AG08395 (cell line): ENCODE results near the gene CCM2L.

ENCODE experiments used
- DNase-seq: peaks from one replicate; pipeline ENCODE4 v3.0.0; 2012; ENCODE audit warnings: mixed read lengths, low spot score

Gene CCM2L

GRCh38 chr20:32057656-32058184, 47.5 kb downstream of the CCM2L start:
- DNase-seq, result no peak

- DNase-seq, result no peak
Observed at GRCh38 chr20:32059189-32059588, 49.0 kb downstream of the CCM2L start.

DNA sequence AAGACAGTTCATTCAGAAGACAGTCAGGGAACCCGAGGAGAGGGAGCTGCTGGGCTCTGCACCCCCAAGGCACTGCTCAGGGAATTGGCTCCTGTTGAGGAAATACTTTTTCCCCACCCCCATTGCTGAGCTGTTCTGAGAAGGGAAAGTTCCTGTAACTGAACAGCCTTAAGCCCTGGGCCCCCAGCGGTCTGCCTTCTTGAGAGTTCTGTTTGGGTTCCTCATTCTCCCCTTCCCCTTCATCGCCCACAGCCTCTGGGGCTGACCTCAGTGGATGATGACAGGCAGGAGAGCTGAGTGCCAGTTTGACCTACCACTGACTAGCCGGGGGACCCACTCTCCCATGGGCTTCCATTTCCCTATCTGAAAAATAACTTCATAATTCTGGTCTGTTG, 52.5 kb downstream of the CCM2L start:
- no peak for DNase-seq

GRCh38 chr20:32063695-32064094, 53.5 kb downstream of the CCM2L start:
- no peak for DNase-seq

- no peak for DNase-seq
Observed at GRCh38 chr20:32064667-32065066, 54.4 kb downstream of the CCM2L start.

GRCh38 chr20:32067234-32067821, 57.1 kb downstream of the CCM2L start:
- DNase-seq, result peak; percentile 85

- DNase-seq, result no peak
Observed at GRCh38 chr20:32068174-32068573, 57.9 kb downstream of the CCM2L start.

GRCh38 chr20:32069711-32070110, 59.5 kb downstream of the CCM2L start:
- DNase-seq, result no peak

- DNase-seq, result no peak
Observed at GRCh38 chr20:32070282-32070681, 60.0 kb downstream of the CCM2L start.

DNA sequence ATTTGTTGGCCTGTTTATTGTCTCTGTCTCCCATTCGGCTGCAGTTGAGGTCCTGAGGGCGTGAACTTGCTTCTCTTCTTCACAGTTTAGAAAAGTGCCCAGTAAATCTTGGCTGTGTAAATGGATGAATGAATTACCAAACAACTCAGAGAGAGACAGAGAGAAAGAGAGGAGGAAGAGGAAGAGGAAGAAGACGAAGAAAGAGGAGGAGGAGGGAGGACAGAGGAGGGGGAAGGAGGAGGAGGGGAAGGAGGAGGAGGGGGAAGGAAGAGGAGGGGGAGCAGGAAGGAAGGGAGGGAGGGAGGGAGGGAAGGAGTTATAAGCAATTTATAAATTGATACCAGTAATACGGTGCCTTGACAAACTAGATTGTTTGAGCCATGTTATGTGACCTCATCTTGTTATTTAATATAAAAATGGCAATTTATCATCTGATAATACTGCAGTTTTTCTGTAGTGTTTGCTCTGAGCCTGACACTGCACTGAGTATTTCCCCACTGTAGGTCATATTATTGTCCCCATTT, 60.5 kb downstream of the CCM2L start:
- no peak for DNase-seq

GRCh38 chr20:32071395-32072167, 61.3 kb downstream of the CCM2L start:
- DNase-seq, result no peak

GRCh38 chr20:32072168-32072750, 62.0 kb downstream of the CCM2L start:
- DNase-seq, result no peak

- DNase-seq, result no peak
Observed at GRCh38 chr20:32075534-32075933, 65.3 kb downstream of the CCM2L start.

- DNase-seq, result no peak
Observed at GRCh38 chr20:32077190-32077589, 67.0 kb downstream of the CCM2L start.

GRCh38 chr20:32078322-32078721, 68.1 kb downstream of the CCM2L start:
- DNase-seq, result no peak

- DNase-seq, result no peak
Observed at GRCh38 chr20:32078791-32079190, 68.6 kb downstream of the CCM2L start.

DNA sequence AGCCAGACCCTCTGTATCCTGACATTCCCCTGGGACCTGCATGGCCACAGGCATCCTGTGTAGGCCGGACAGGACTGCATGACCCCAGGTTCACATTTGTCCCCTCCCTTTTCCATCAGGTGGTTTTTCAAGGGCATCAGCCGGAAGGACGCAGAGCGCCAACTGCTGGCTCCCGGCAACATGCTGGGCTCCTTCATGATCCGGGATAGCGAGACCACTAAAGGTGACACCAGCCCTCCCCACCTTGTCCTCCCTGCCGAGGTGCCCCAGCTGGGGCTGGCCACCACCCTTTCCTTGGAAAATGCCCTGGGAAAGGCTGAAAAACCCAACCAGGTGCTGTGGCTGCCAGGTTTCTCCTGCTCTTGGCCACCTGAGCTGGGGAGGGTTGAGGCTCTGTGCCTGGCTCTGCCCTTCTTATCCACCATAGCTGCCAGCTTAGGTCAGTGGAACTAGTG, 69.4 kb downstream of the CCM2L start:
- no peak for DNase-seq

- DNase-seq, result no peak
Observed at GRCh38 chr20:32080783-32081182, 70.5 kb downstream of the CCM2L start.
